HCT116 (cell line): Measurements from ENCODE around the gene FAF2. TPM values are rescaled to one million over a fixed set of nuclear protein-coding genes. Genes with fewer than 3 reads are reported as not detected.

Experiments
- ATAC-seq: fragments of 200-7000 bp; cut with Tn5 transposase; 2 replicates; pipeline ENCODE4 v1.9.1; 2020; ENCODE audit warnings: mild to moderate bottlenecking, moderate library complexity
- BruUV-seq: library from RNA; stranded (reverse); fragments of 400-500 nt; replicated peaks from 2 replicates; lab custom pipeline; 2021; lab: Mats Ljungman, UMichigan
- CTCF ChIA-PET: fragments of 300-600 bp; sonication (Branson Sonifier 250); formaldehyde crosslinking; loops from one replicate; lab custom pipeline; 2021; ENCODE audit warnings: antibody characterized with exemption; lab: Charles Lee
- POLR2A ChIA-PET: fragments of 300-600, 350-600 bp; sonication (Branson Sonifier 250); formaldehyde crosslinking; loops from one replicate; lab custom pipeline; 2021; ENCODE audit warnings: antibody characterized with exemption; lab: Charles Lee
- RAD21 ChIA-PET, 2 experiments: fragments of 300-600 bp; sonication (Branson Sonifier 250); formaldehyde crosslinking; loops; one replicate each; lab custom pipeline; 2023; ENCODE audit warnings: low total read pairs in 2 of 2; ENCODE audit not compliant: uncharacterized antibody in 2 of 2, unreplicated experiment in 2 of 2, low non-redundant PET in 1 of 2; lab: Charles Lee
- DNase-seq: peaks from one replicate; pipeline ENCODE4 v3.0.0-alpha.2; 2010; ENCODE audit warnings: low read depth, low spot score
- H2AFZ ChIP-seq: fragments of 200-600 bp; shearing (Covaris generic), sonication (generic); 2 replicates; pipeline ENCODE4 v1.6.1; 2017; ENCODE audit warnings: low read depth, mixed run types, mixed read lengths, antibody characterized with exemption, low read length; ENCODE audit not compliant: poor library complexity, severe bottlenecking
- H3K27ac ChIP-seq: 2 replicates; pipeline ENCODE4 v1.5.1; 2012; ENCODE audit warnings: low read depth, low read length
- H3K27me3 ChIP-seq: fragments of 200-600 bp; sonication (generic); 2 replicates; pipeline ENCODE4 v1.6.1; 2016; ENCODE audit warnings: mixed run types, low read length, mixed read lengths; ENCODE audit not compliant: insufficient read depth
- H3K36me3 ChIP-seq, 2 experiments: fragments of 200-500 bp in 1 of 2; fragments of 200-600 bp in 1 of 2; sonication (Bioruptor generic) in 1 of 2; sonication (generic) in 1 of 2; 2 replicates each; pipeline versions ENCODE4 v1.5.1 to v1.6.1; 2014 to 2016; ENCODE audit warnings: low read length in 2 of 2, inconsistent platforms in 1 of 2, mixed read lengths in 1 of 2, mixed run types in 1 of 2; ENCODE audit not compliant: insufficient read depth in 2 of 2, control insufficient read depth in 1 of 2
- H3K4me1 ChIP-seq, 2 experiments: fragments of 200-600 bp in 1 of 2; sonication (generic) in 1 of 2; 2 replicates each; pipeline versions ENCODE4 v1.5.1 to v1.6.1; 2012 to 2017; ENCODE audit warnings: low read length in 2 of 2, inconsistent platforms in 1 of 2, mild to moderate bottlenecking in 1 of 2, mixed read lengths in 1 of 2, mixed run types in 1 of 2, moderate library complexity in 1 of 2; ENCODE audit not compliant: insufficient read depth in 2 of 2, control insufficient read depth in 1 of 2
- H3K4me2 ChIP-seq: fragments of 200-600 bp; sonication (generic); 2 replicates; pipeline ENCODE4 v1.6.1; 2017; ENCODE audit warnings: mixed run types, low read length, mixed read lengths
- H3K4me3 ChIP-seq, 2 experiments: fragments of 200-600 bp in 1 of 2; sonication (generic) in 1 of 2; replicated peaks in 1 of 2; 2 replicates each; pipeline ENCODE4 v1.5.1; 2011 to 2016; ENCODE audit warnings: low read length in 2 of 2, control low read depth in 1 of 2, low read depth in 1 of 2, mild to moderate bottlenecking in 1 of 2, mixed read lengths in 1 of 2, mixed run types in 1 of 2
- H3K79me2 ChIP-seq: fragments of 200-600 bp; sonication (generic); 2 replicates; pipeline ENCODE4 v1.6.1; 2017; ENCODE audit warnings: mild to moderate bottlenecking, mixed run types, low read length, moderate library complexity, mixed read lengths; ENCODE audit not compliant: insufficient read depth
- H3K9ac ChIP-seq: fragments of 200-600 bp; sonication (generic); 2 replicates; pipeline ENCODE4 v1.6.1; 2016; ENCODE audit warnings: low read length, mixed read lengths
- H3K9me2 ChIP-seq: fragments of 200-600 bp; sonication (generic), shearing (Covaris generic); 2 replicates; pipeline ENCODE4 v1.6.1; 2017; ENCODE audit warnings: mixed run types, mild to moderate bottlenecking, moderate library complexity; ENCODE audit not compliant: insufficient read depth
- H3K9me3 ChIP-seq, 2 experiments: fragments of 200-500 bp in 1 of 2; fragments of 200-600 bp in 1 of 2; sonication (Bioruptor generic) in 1 of 2; sonication (generic) in 1 of 2; 2 replicates each; pipeline ENCODE4 v1.6.1; 2014 to 2017; ENCODE audit warnings: low read length in 2 of 2, mixed read lengths in 2 of 2, inconsistent platforms in 1 of 2, low read depth in 1 of 2, mild to moderate bottlenecking in 1 of 2, mixed run types in 1 of 2, moderate library complexity in 1 of 2; ENCODE audit not compliant: control insufficient read depth in 1 of 2, insufficient read depth in 1 of 2
- H4K20me1 ChIP-seq: fragments of 200-600 bp; sonication (generic), shearing (Covaris generic); 2 replicates; pipeline ENCODE4 v1.6.1; 2017; ENCODE audit warnings: mixed run types, mild to moderate bottlenecking, moderate library complexity; ENCODE audit not compliant: insufficient read depth
- ATF3 ChIP-seq: IDR thresholded peaks from 2 replicates; pipeline ENCODE4 v1.6.1; 2012
- CEBPB ChIP-seq: IDR thresholded peaks from 2 replicates; pipeline ENCODE4 v1.6.1; 2012; ENCODE audit warnings: low read depth
- CTCF ChIP-seq, 3 experiments: fragments of 200-600 bp in 1 of 3; sonication (generic) in 1 of 3; IDR thresholded peaks in 2 of 3; conservative IDR thresholded peaks in 1 of 3; 2 replicates each; pipeline ENCODE4 v1.5.1; 2012 to 2017; ENCODE audit warnings: low read depth in 2 of 3, low read length in 2 of 3, antibody characterized with exemption in 1 of 3, borderline replicate concordance in 1 of 3, control low read depth in 1 of 3, mild to moderate bottlenecking in 1 of 3, mixed read lengths in 1 of 3, mixed run types in 1 of 3, moderate library complexity in 1 of 3; ENCODE audit not compliant: insufficient read depth in 1 of 3
- ELF1 ChIP-seq: IDR thresholded peaks from 2 replicates; pipeline ENCODE4 v1.6.1; 2012; ENCODE audit warnings: low read depth, borderline replicate concordance
- FOSL1 ChIP-seq: IDR thresholded peaks from 2 replicates; pipeline ENCODE4 v1.6.1; 2012; ENCODE audit warnings: low read depth
- JUND ChIP-seq: IDR thresholded peaks from 2 replicates; pipeline ENCODE4 v1.6.1; 2012
- POLR2A ChIP-seq: IDR thresholded peaks from 2 replicates; pipeline ENCODE4 v1.7.0; 2011; ENCODE audit warnings: borderline replicate concordance; ENCODE audit not compliant: insufficient read depth, insufficient read length; ENCODE audit errors: extremely low read depth
- POLR2AphosphoS5 ChIP-seq: IDR thresholded peaks from 2 replicates; pipeline ENCODE4 v1.6.1; 2011; ENCODE audit warnings: mild to moderate bottlenecking, low read depth, low read length, moderate library complexity
- REST ChIP-seq: IDR thresholded peaks from 2 replicates; pipeline ENCODE4 v1.6.1; 2012; ENCODE audit warnings: low read depth
- SP1 ChIP-seq: IDR thresholded peaks from 2 replicates; pipeline ENCODE4 v1.6.1; 2012; ENCODE audit warnings: low read depth
- SRF ChIP-seq: IDR thresholded peaks from 2 replicates; pipeline ENCODE4 v1.6.1; 2012; ENCODE audit warnings: low read depth
- YY1 ChIP-seq: IDR thresholded peaks from 2 replicates; pipeline ENCODE4 v1.6.1; 2011; ENCODE audit warnings: low read length, low read depth, moderate library complexity, mild to moderate bottlenecking; ENCODE audit not compliant: insufficient replicate concordance; ENCODE audit errors: extremely low read depth
- ZBTB33 ChIP-seq: IDR thresholded peaks from 2 replicates; pipeline ENCODE4 v1.6.1; 2011; ENCODE audit warnings: mild to moderate bottlenecking, low read length, moderate library complexity; ENCODE audit not compliant: insufficient replicate concordance; ENCODE audit errors: extremely low read depth
- ZFX ChIP-seq: fragments of 450-650 bp; IDR thresholded peaks from 2 replicates; pipeline ENCODE4 v1.6.1; 2017
- intact Hi-C: fragments of 100-400 bp; cut with micrococcal nuclease; formaldehyde crosslinking; loops from 2 replicates; pipeline ENCODE4 v1.10.0; 2022
- total RNA-seq: library from RNA; stranded (reverse); gene quantifications from one replicate; pipeline ENCODE4 v1.2.1, GENCODE V29; 2021; ENCODE audit not compliant: unreplicated experiment

Gene FAF2
- total RNA-seq, 1 experiment from 2014 or later = 51.9 TPM

- Histone ChIP-seq H3K4me1 (peaks cover 22 to 42% of the 10 kb centered on the region in 2 experiments), H3K9me2 (no peaks in the 10 kb centered on the region), H2AFZ (no peak overlapping the region), H3K9me3 (no peaks in the 10 kb centered on the region), H4K20me1 (no peaks in the 10 kb centered on the region), H3K36me3 (peaks cover 0 to 3% of the 10 kb centered on the region in 2 experiments; a peak in 3 of 4 replicates), H3K27ac (no peak overlapping the region), H3K79me2 (peaks cover 22% of the 10 kb centered on the region), H3K4me3 (no peak overlapping the region), H3K9ac (no peak overlapping the region), H3K27me3 (no peaks in the 10 kb centered on the region), H3K4me2 (no peak overlapping the region)
- intact Hi-C loops = no loop called here
- DNase-seq (no peak), ATAC-seq (no peak)
- TF ChIP-seq CEBPB (no peak), YY1 (no peak)
- CTCF ChIA-PET = no interaction called here
- POLR2A ChIA-PET = no interaction called here
- no TSS peak for BruUV-seq
- RAD21 ChIA-PET = no interaction called here
These were observed 35.0 kb upstream of the FAF2 start for GRCh38 chr5:176413255-176413565.

- ChIA-PET CTCF (no interaction called here), POLR2A (no interaction called here)
- peaks cover 0 to 1% of the 10 kb centered on the region in 2 experiments; a peak in 3 of 4 replicates for H3K36me3 ChIP-seq
- no peaks in the 10 kb centered on the region for H3K27me3 ChIP-seq
- no peaks in the 10 kb centered on the region for H3K9me2 ChIP-seq
- no peak overlapping the region for H2AFZ ChIP-seq
- intact Hi-C loops = loop anchor here (2.0 kb wide), 1 partner anchor 123 kb away; the partner anchor contains the start of gene RNF44
- H3K27ac ChIP-seq = no peak overlapping the region
- DNase-seq (no peak), ATAC-seq (no peak)
- no peak overlapping the region for H3K9ac ChIP-seq
- no peaks in the 10 kb centered on the region for H4K20me1 ChIP-seq
- peaks cover 22% of the 10 kb centered on the region for H3K79me2 ChIP-seq
- no peak overlapping the region for H3K4me2 ChIP-seq
- TF ChIP-seq SRF (no peak), CTCF (IDR thresholded peaks at IDR 0.05 in 2 of 3, conservative IDR thresholded peaks at IDR 0.05 in 1 of 3; ENCODE audit: borderline replicate concordance in 1 of 3, insufficient read depth in 1 of 3, low read depth in 2 of 3, low read length in 2 of 3) (no peak), POLR2A (no peak), JUND (no peak), ATF3 (no peak), FOSL1 (no peak), REST (no peak), SP1 (no peak), ZBTB33 (no peak), ZFX (no peak), POLR2AphosphoS5 (no peak), ELF1 (no peak)
- TF ChIP-seq, all 23 proteins: peak for 0
- no peaks in the 10 kb centered on the region for H3K9me3 ChIP-seq
- peaks cover 22 to 44% of the 10 kb centered on the region in 2 experiments for H3K4me1 ChIP-seq
- RAD21 ChIA-PET = no interaction called here
- BruUV-seq = no TSS peak
- H3K4me3 ChIP-seq = no peak overlapping the region
These were observed 34.4 kb upstream of the FAF2 start for GRCh38 chr5:176413709-176414191.
